Astrocyte of the cerebellum (primary cell): ENCODE results near the gene AIMP2.

ENCODE experiments used
- DNase-seq: peaks from one replicate; pipeline ENCODE4 v3.0.0-alpha.2; 2011; ENCODE audit warnings: low read depth
- H3K4me3 ChIP-seq: 2 replicates; pipeline ENCODE4 v1.5.1; 2011; ENCODE audit warnings: mild to moderate bottlenecking, low read depth, low read length, moderate library complexity
- CTCF ChIP-seq: IDR thresholded peaks from 2 replicates; pipeline ENCODE4 v1.5.1; 2012; ENCODE audit warnings: low read length, low read depth, moderate library complexity, mild to moderate bottlenecking; ENCODE audit errors: missing control alignments
- in situ Hi-C: cut with HindIII; loops from 2 replicates; pipeline ENCODE4 v1.10.0; 2017; ENCODE audit warnings: low sequenced_read_pairs

The AIMP2 gene

GRCh38 chr7:6011541-6011940 is 2.5 kb downstream of the AIMP2 start:
- no peak for TF ChIP-seq CTCF
- DNase-seq: no peak
- H3K4me3 ChIP-seq: no peak overlapping the region
- in situ Hi-C loops: no loop called here

- no peak for TF ChIP-seq CTCF
- in situ Hi-C loops: no loop called here
- DNase-seq: no peak
- no peak overlapping the region for H3K4me3 ChIP-seq
Measured at GRCh38 chr7:6012355-6013104, 3.5 kb downstream of the AIMP2 start.

GRCh38 chr7:6015917-6016652 is 7.0 kb downstream of the AIMP2 start:
- DNase-seq: peak; percentile 70
- in situ Hi-C loops: no loop called here
- TF ChIP-seq CTCF: no peak
- H3K4me3 ChIP-seq: no peak overlapping the region

GRCh38 chr7:6016653-6016966 is 7.5 kb downstream of the AIMP2 start:
- H3K4me3 ChIP-seq: no peak overlapping the region
- in situ Hi-C loops: no loop called here
- no peak for DNase-seq
- no peak for TF ChIP-seq CTCF

GRCh38 chr7:6020371-6021286 is 11.6 kb downstream of the AIMP2 start:
- no peak overlapping the region for H3K4me3 ChIP-seq
- DNase-seq: no peak
- in situ Hi-C loops: no loop called here
- TF ChIP-seq CTCF: no peak

- DNase-seq: no peak
- TF ChIP-seq CTCF: no peak
- in situ Hi-C loops: no loop called here
- H3K4me3 ChIP-seq: no peak overlapping the region
Measured at GRCh38 chr7:6022707-6023106, 13.6 kb downstream of the AIMP2 start.
